Fibroblast of pulmonary artery (primary cell): Measurements from ENCODE around the gene KIF27.
"Not testable (repeated sequence)": the region's sequence is repeated elsewhere in the genome, so short reads cannot be mapped to it uniquely, and the experiment has no call there.

ENCODE experiments used
- DNase-seq: peaks from one replicate; pipeline ENCODE4 v3.0.0-alpha.2; 2010; ENCODE audit warnings: low read depth
- H3K4me3 ChIP-seq: replicated peaks from 2 replicates; pipeline ENCODE4 v1.5.1; 2011; ENCODE audit warnings: low read depth, mild to moderate bottlenecking, control low read depth, low read length, moderate library complexity
- CTCF ChIP-seq: IDR thresholded peaks from 2 replicates; pipeline ENCODE4 v1.5.1; 2011; ENCODE audit warnings: mild to moderate bottlenecking, control low read depth, low read length, inconsistent platforms; ENCODE audit errors: missing control alignments

KIF27 gene

GRCh38 chr9:83932851-83933250 lies 11.6 kb upstream of the KIF27 start:
- no peak for TF ChIP-seq CTCF
- no peak overlapping the region for H3K4me3 ChIP-seq
- DNase-seq, result no peak

GRCh38 chr9:83932011-83932410 lies 10.8 kb upstream of the KIF27 start:
- TF ChIP-seq CTCF, result no peak
- no peak for DNase-seq
- no peak overlapping the region for H3K4me3 ChIP-seq

GRCh38 chr9:83930881-83931280 lies 9.6 kb upstream of the KIF27 start:
- no peak overlapping the region for H3K4me3 ChIP-seq
- TF ChIP-seq CTCF, result no peak
- DNase-seq, result no peak

- no peak for DNase-seq
- TF ChIP-seq CTCF, result no peak
- H3K4me3 ChIP-seq, result no peak overlapping the region
These were observed 6.4 kb upstream of the KIF27 start for GRCh38 chr9:83927591-83927990.

- DNase-seq, result peak; percentile 50
- peak; percentile 52 for TF ChIP-seq CTCF
- peak overlapping the region; percentile 74 for H3K4me3 ChIP-seq
These were observed 734 bp downstream of the KIF27 start for GRCh38 chr9:83920469-83920926.

GRCh38 chr9:83919111-83919510 lies 2.1 kb downstream of the KIF27 start:
- DNase-seq, result no peak
- TF ChIP-seq CTCF, result no peak
- H3K4me3 ChIP-seq, result no peak overlapping the region

GRCh38 chr9:83912194-83912593 lies 9.0 kb downstream of the KIF27 start:
- not testable (repeated sequence) for H3K4me3 ChIP-seq
- peak; percentile 22 for TF ChIP-seq CTCF
- DNase-seq, result peak; percentile 44
